Neural crest cell (in vitro differentiated cells): Measurements from ENCODE around the gene TAOK3. TPM values are rescaled to one million over a fixed set of nuclear protein-coding genes. Genes with fewer than 3 reads are reported as not detected.

ENCODE experiments used
- DNase-seq: peaks from one replicate; pipeline ENCODE4 v3.0.0; 2021; ENCODE audit warnings: low read depth, mixed read lengths, low spot score
- H3K27ac Mint-ChIP-seq: one replicate; pipeline ENCODE4 v1.8.0; 2021; ENCODE audit warnings: mild to moderate bottlenecking, mixed read lengths; ENCODE audit not compliant: unreplicated experiment
- H3K27me3 Mint-ChIP-seq: 2 replicates; pipeline ENCODE4 v1.8.0; 2021; ENCODE audit warnings: low read depth, mild to moderate bottlenecking, mixed read lengths
- H3K36me3 Mint-ChIP-seq: 2 replicates; pipeline ENCODE4 v1.8.0; 2021; ENCODE audit warnings: low read depth, mild to moderate bottlenecking, mixed read lengths
- H3K4me1 Mint-ChIP-seq: 2 replicates; pipeline ENCODE4 v1.8.0; 2021; ENCODE audit warnings: mixed read lengths
- H3K4me3 Mint-ChIP-seq: one replicate; pipeline ENCODE4 v1.8.0; 2021; ENCODE audit warnings: mild to moderate bottlenecking, mixed read lengths
- H3K9me3 Mint-ChIP-seq: 2 replicates; pipeline ENCODE4 v1.8.0; 2021; ENCODE audit warnings: mixed read lengths
- CTCF ChIP-seq: fragments of 200-600 bp; sonication (generic); conservative IDR thresholded peaks from 2 replicates; pipeline ENCODE4 v1.5.0; 2021; ENCODE audit warnings: antibody characterized with exemption, mild to moderate bottlenecking
- total RNA-seq: library from RNA; stranded (reverse); gene quantifications from 2 replicates; pipeline ENCODE4 v1.2.1, GENCODE V29; 2021

Gene TAOK3
- total RNA-seq, 1 donor from 2014 or later: 15.2 TPM

GRCh38 chr12:118358612-118359540 is 13.8 kb downstream of the TAOK3 start:
- Mint-ChIP-seq H3K4me3 (no peak overlapping the region), H3K9me3 (peaks cover 3% of the 10 kb centered on the region), H3K27ac (no peak overlapping the region), H3K4me1 (peaks cover 18% of the 10 kb centered on the region), H3K27me3 (no peaks in the 10 kb centered on the region), H3K36me3 (peaks cover 2% of the 10 kb centered on the region)
- DNase-seq: no peak
- TF ChIP-seq CTCF: no peak

GRCh38 chr12:118358008-118358359 is 14.7 kb downstream of the TAOK3 start:
- Mint-ChIP-seq H3K9me3 (peaks cover 3% of the 10 kb centered on the region), H3K4me1 (peaks cover 18% of the 10 kb centered on the region), H3K4me3 (no peak overlapping the region), H3K27ac (no peak overlapping the region), H3K27me3 (no peaks in the 10 kb centered on the region), H3K36me3 (peaks cover 2% of the 10 kb centered on the region)
- no peak for DNase-seq
- no peak for TF ChIP-seq CTCF

- Mint-ChIP-seq H3K4me3 (no peak overlapping the region), H3K9me3 (peaks cover 3% of the 10 kb centered on the region), H3K27me3 (no peaks in the 10 kb centered on the region), H3K36me3 (peaks cover 2% of the 10 kb centered on the region), H3K4me1 (peaks cover 18% of the 10 kb centered on the region), H3K27ac (no peak overlapping the region)
- no peak for DNase-seq
- peak; percentile 16 for TF ChIP-seq CTCF
Measured at GRCh38 chr12:118357257-118358007, 15.3 kb downstream of the TAOK3 start.

GRCh38 chr12:118356809-118357256 is 15.9 kb downstream of the TAOK3 start:
- Mint-ChIP-seq H3K36me3 (peaks cover 2% of the 10 kb centered on the region), H3K27me3 (no peaks in the 10 kb centered on the region), H3K27ac (peak overlapping the region; percentile 7), H3K9me3 (peaks cover 3% of the 10 kb centered on the region), H3K4me1 (peaks cover 18% of the 10 kb centered on the region), H3K4me3 (no peak overlapping the region)
- TF ChIP-seq CTCF: no peak
- no peak for DNase-seq

GRCh38 chr12:118355843-118356242 is 16.9 kb downstream of the TAOK3 start:
- Mint-ChIP-seq H3K27me3 (no peaks in the 10 kb centered on the region), H3K4me3 (no peak overlapping the region), H3K36me3 (peaks cover 2% of the 10 kb centered on the region), H3K4me1 (peaks cover 18% of the 10 kb centered on the region), H3K9me3 (peaks cover 3% of the 10 kb centered on the region), H3K27ac (no peak overlapping the region)
- no peak for TF ChIP-seq CTCF
- no peak for DNase-seq
